CD4-positive, CD25-positive, alpha-beta regulatory T cell (primary cell): ENCODE data around the gene RYR2. TPM values are rescaled to one million over a fixed set of nuclear protein-coding genes. Genes with fewer than 3 reads are reported as not detected.

Source experiments
- ATAC-seq, 2 donors: fragments of 150-1000 bp; cut with Tn5 transposase; one replicate each; pipeline ENCODE4 v1.10.0; 2021; ENCODE audit warnings: low read depth in 2 of 2, moderate number of reproducible peaks in 2 of 2, moderate library complexity in 1 of 2
- DNase-seq, 3 donors: peaks; one replicate each; pipeline versions ENCODE4 v3.0.0 to v3.0.0-alpha.2; 2012 to 2022; ENCODE audit warnings: mixed read lengths in 1 of 3
- H3K27ac ChIP-seq: one replicate; pipeline ENCODE4 v1.7.0; 2013; ENCODE audit warnings: mild to moderate bottlenecking, low read length; ENCODE audit not compliant: insufficient read depth, poor library complexity, severe bottlenecking
- H3K27me3 ChIP-seq: one replicate; pipeline ENCODE4 v1.7.0; 2013; ENCODE audit warnings: low read length; ENCODE audit not compliant: control insufficient read depth, insufficient read depth
- H3K36me3 ChIP-seq: one replicate; pipeline ENCODE4 v1.7.0; 2013; ENCODE audit warnings: mild to moderate bottlenecking, low read length, moderate library complexity; ENCODE audit not compliant: control insufficient read depth, insufficient read depth
- H3K4me1 ChIP-seq: 2 replicates; pipeline ENCODE4 v1.7.0; 2013; ENCODE audit warnings: mild to moderate bottlenecking, low read length; ENCODE audit not compliant: insufficient read depth, control insufficient read depth, poor library complexity, severe bottlenecking
- H3K4me3 ChIP-seq: one replicate; pipeline ENCODE4 v1.7.0; 2013; ENCODE audit warnings: low read depth, mild to moderate bottlenecking, low read length, moderate library complexity
- H3K9me3 ChIP-seq, 2 experiments: 1 replicate in 1 of 2; 2 replicates in 1 of 2; pipeline ENCODE4 v1.7.0; 2013; ENCODE audit warnings: low read length in 2 of 2, mild to moderate bottlenecking in 1 of 2, moderate library complexity in 1 of 2; ENCODE audit not compliant: control insufficient read depth in 2 of 2
- H3K27ac Mint-ChIP-seq, 3 donors: one replicate each; pipeline ENCODE4 v1.8.0; 2020 to 2022; ENCODE audit warnings: mild to moderate bottlenecking in 3 of 3, mixed read lengths in 3 of 3, moderate library complexity in 2 of 3
- H3K27me3 Mint-ChIP-seq: one replicate; pipeline ENCODE4 v1.8.0; 2022; ENCODE audit warnings: mild to moderate bottlenecking, mixed read lengths
- H3K36me3 Mint-ChIP-seq: one replicate; pipeline ENCODE4 v1.8.0; 2020; ENCODE audit warnings: mixed read lengths
- H3K4me1 Mint-ChIP-seq, 4 donors: one replicate each; pipeline ENCODE4 v1.8.0; 2020 to 2022; ENCODE audit warnings: mixed read lengths in 4 of 4, mild to moderate bottlenecking in 1 of 4
- H3K4me3 Mint-ChIP-seq, 4 donors: one replicate each; pipeline ENCODE4 v1.8.0; 2020 to 2022; ENCODE audit warnings: mild to moderate bottlenecking in 4 of 4, mixed read lengths in 4 of 4, moderate library complexity in 3 of 4
- H3K9me3 Mint-ChIP-seq, 7 donors: one replicate each; pipeline ENCODE4 v1.8.0; 2020 to 2022; ENCODE audit warnings: mixed read lengths in 7 of 7, mild to moderate bottlenecking in 3 of 7, moderate library complexity in 2 of 7
- polyA plus RNA-seq, 4 donors: library from polyadenylated mRNA; unstranded; fragments of 300-500 nt; fragmentation: Illumina TruSeq; gene quantifications; one replicate each; pipeline ENCODE4 v1.2.3, GENCODE V29; 2021
- total RNA-seq: library from RNA; stranded (reverse); gene quantifications from one replicate; pipeline ENCODE4 v1.2.3, GENCODE V29; 2022

RYR2 gene
- total and polyA plus RNA-seq, 5 donors from 2014 or later, result 0.02 to 0.40 TPM; not detected in 3

- no peak overlapping the region for H3K27ac Mint-ChIP-seq
- H3K36me3 ChIP-seq, result no peaks in the 10 kb centered on the region
- H3K36me3 Mint-ChIP-seq, result no peaks in the 10 kb centered on the region
- H3K27me3 Mint-ChIP-seq, result no peaks in the 10 kb centered on the region
- H3K4me3 Mint-ChIP-seq, result no peak overlapping the region
- no peak for DNase-seq
- no peak overlapping the region for H3K4me3 ChIP-seq
- peaks cover 0 to 6% (median 0%) of the 10 kb centered on the region in 7 donors for H3K9me3 Mint-ChIP-seq
- H3K9me3 ChIP-seq, result no peaks in the 10 kb centered on the region
- no peaks in the 10 kb centered on the region for H3K27me3 ChIP-seq
- H3K27ac ChIP-seq, result no peak overlapping the region
- no peak for ATAC-seq
- no peaks in the 10 kb centered on the region for H3K4me1 Mint-ChIP-seq
- no peaks in the 10 kb centered on the region for H3K4me1 ChIP-seq
These were observed 703.6 kb downstream of the RYR2 start for GRCh38 chr1:237745545-237745944.

- H3K4me3 Mint-ChIP-seq, result no peak overlapping the region
- H3K27me3 Mint-ChIP-seq, result no peaks in the 10 kb centered on the region
- Histone ChIP-seq H3K9me3 (no peaks in the 10 kb centered on the region), H3K4me3 (no peak overlapping the region), H3K27ac (no peak overlapping the region), H3K36me3 (no peaks in the 10 kb centered on the region), H3K27me3 (no peaks in the 10 kb centered on the region), H3K4me1 (no peaks in the 10 kb centered on the region)
- ATAC-seq (no peak), DNase-seq (no peak)
- H3K4me1 Mint-ChIP-seq, result no peaks in the 10 kb centered on the region
- H3K36me3 Mint-ChIP-seq, result no peaks in the 10 kb centered on the region
- no peak overlapping the region for H3K27ac Mint-ChIP-seq
- H3K9me3 Mint-ChIP-seq, result peaks cover 0 to 5% (median 2%) of the 10 kb centered on the region in 7 donors
These were observed 706.4 kb downstream of the RYR2 start for GRCh38 chr1:237748171-237748960.

DNA sequence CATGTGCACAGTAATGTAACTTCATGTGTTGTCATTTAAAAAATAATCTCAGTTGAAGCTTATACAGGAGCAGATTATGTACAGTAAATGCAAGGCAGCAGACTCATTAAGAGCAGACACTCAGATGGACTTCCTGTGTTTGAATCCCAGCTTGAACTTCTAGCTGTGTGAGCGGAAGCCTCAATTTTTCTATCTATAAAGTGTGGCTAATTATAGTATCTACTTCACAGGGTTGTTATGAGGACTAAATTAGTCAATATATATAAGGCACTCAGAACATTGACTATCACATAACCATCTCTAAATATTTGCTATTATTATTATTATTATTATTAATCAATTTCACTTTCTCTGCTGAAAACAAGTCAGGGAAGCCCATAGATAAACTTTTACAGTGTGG is 707.1 kb downstream of the RYR2 start:
- Mint-ChIP-seq H3K27me3 (no peaks in the 10 kb centered on the region), H3K4me1 (no peaks in the 10 kb centered on the region), H3K4me3 (no peak overlapping the region), H3K36me3 (no peaks in the 10 kb centered on the region), H3K9me3 (peaks cover 0 to 5% (median 2%) of the 10 kb centered on the region in 7 donors), H3K27ac (no peak overlapping the region)
- Histone ChIP-seq H3K9me3 (no peaks in the 10 kb centered on the region), H3K27ac (no peak overlapping the region), H3K4me3 (no peak overlapping the region), H3K36me3 (no peaks in the 10 kb centered on the region), H3K27me3 (no peaks in the 10 kb centered on the region), H3K4me1 (no peaks in the 10 kb centered on the region)
- ATAC-seq (no peak), DNase-seq (no peak)

GRCh38 chr1:237751090-237751489 is 709.1 kb downstream of the RYR2 start:
- no peaks in the 10 kb centered on the region for H3K4me1 ChIP-seq
- no peaks in the 10 kb centered on the region for H3K4me1 Mint-ChIP-seq
- H3K4me3 Mint-ChIP-seq, result no peak overlapping the region
- H3K27ac Mint-ChIP-seq, result no peak overlapping the region
- no peaks in the 10 kb centered on the region for H3K36me3 Mint-ChIP-seq
- H3K27me3 Mint-ChIP-seq, result no peaks in the 10 kb centered on the region
- no peaks in the 10 kb centered on the region for H3K9me3 ChIP-seq
- no peak overlapping the region for H3K27ac ChIP-seq
- H3K9me3 Mint-ChIP-seq, result peaks cover 0 to 3% (median 0%) of the 10 kb centered on the region in 7 donors
- H3K4me3 ChIP-seq, result no peak overlapping the region
- no peaks in the 10 kb centered on the region for H3K36me3 ChIP-seq
- ATAC-seq (no peak), DNase-seq (no peak)
- H3K27me3 ChIP-seq, result no peaks in the 10 kb centered on the region

DNA sequence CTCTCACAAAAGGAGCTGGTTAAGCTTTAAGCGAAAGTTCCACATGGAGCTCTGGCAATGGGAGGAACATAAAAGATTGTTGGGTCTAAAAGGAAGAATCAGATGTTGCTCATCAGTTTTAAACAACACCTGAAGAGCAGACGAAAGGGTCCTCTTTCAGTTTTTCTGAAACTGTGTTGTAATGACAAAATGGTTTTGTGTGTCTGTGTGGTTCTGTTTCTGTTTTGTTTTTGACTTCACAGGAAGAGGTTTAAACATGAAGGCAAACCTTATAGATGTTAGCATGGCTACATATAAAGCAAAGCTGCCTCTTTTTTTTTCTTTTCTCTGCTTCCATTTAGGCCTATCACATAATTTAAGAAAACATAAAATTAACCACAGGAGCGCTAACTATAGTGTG is 712.6 kb downstream of the RYR2 start:
- Mint-ChIP-seq H3K36me3 (no peaks in the 10 kb centered on the region), H3K27ac (no peak overlapping the region), H3K4me3 (no peak overlapping the region), H3K9me3 (peaks cover 0 to 7% (median 0%) of the 10 kb centered on the region in 7 donors), H3K4me1 (no peaks in the 10 kb centered on the region), H3K27me3 (no peaks in the 10 kb centered on the region)
- DNase-seq, result peak in 1 of 3 donors; percentile 14
- Histone ChIP-seq H3K9me3 (no peaks in the 10 kb centered on the region), H3K4me3 (no peak overlapping the region), H3K36me3 (no peaks in the 10 kb centered on the region), H3K27me3 (no peaks in the 10 kb centered on the region), H3K4me1 (no peaks in the 10 kb centered on the region), H3K27ac (no peak overlapping the region)
- no peak for ATAC-seq

GRCh38 chr1:237756304-237756967 is 714.5 kb downstream of the RYR2 start:
- Histone ChIP-seq H3K4me1 (no peaks in the 10 kb centered on the region), H3K4me3 (no peak overlapping the region), H3K27me3 (no peaks in the 10 kb centered on the region), H3K36me3 (no peaks in the 10 kb centered on the region), H3K9me3 (no peaks in the 10 kb centered on the region), H3K27ac (no peak overlapping the region)
- no peak overlapping the region for H3K4me3 Mint-ChIP-seq
- H3K4me1 Mint-ChIP-seq, result no peaks in the 10 kb centered on the region
- DNase-seq, result no peak
- no peak overlapping the region for H3K27ac Mint-ChIP-seq
- H3K27me3 Mint-ChIP-seq, result no peaks in the 10 kb centered on the region
- no peak for ATAC-seq
- H3K9me3 Mint-ChIP-seq, result peaks cover 0 to 7% (median 0%) of the 10 kb centered on the region in 7 donors
- H3K36me3 Mint-ChIP-seq, result no peaks in the 10 kb centered on the region

- no peak overlapping the region for H3K27ac Mint-ChIP-seq
These were observed 717.4 kb downstream of the RYR2 start for GRCh38 chr1:237759377-237759776.

More at GRCh38 chr1:237759377-237759776, 717.4 kb downstream of the RYR2 start:
- ATAC-seq, result no peak
- Histone ChIP-seq H3K36me3 (no peaks in the 10 kb centered on the region), H3K27me3 (no peaks in the 10 kb centered on the region), H3K4me1 (no peaks in the 10 kb centered on the region), H3K9me3 (no peaks in the 10 kb centered on the region), H3K27ac (no peak overlapping the region), H3K4me3 (no peak overlapping the region)
- DNase-seq, result no peak
- Mint-ChIP-seq H3K4me1 (no peaks in the 10 kb centered on the region), H3K9me3 (peaks cover 0 to 6% (median 0%) of the 10 kb centered on the region in 7 donors), H3K36me3 (no peaks in the 10 kb centered on the region), H3K27me3 (no peaks in the 10 kb centered on the region), H3K4me3 (no peak overlapping the region)
